ENCODE results near the gene CHTOP.
"Not testable (repeated sequence)": the region's sequence is repeated elsewhere in the genome, so short reads cannot be mapped to it uniquely, and the experiment has no call there.

The CHTOP gene, protein sequence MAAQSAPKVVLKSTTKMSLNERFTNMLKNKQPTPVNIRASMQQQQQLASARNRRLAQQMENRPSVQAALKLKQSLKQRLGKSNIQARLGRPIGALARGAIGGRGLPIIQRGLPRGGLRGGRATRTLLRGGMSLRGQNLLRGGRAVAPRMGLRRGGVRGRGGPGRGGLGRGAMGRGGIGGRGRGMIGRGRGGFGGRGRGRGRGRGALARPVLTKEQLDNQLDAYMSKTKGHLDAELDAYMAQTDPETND

DNA sequence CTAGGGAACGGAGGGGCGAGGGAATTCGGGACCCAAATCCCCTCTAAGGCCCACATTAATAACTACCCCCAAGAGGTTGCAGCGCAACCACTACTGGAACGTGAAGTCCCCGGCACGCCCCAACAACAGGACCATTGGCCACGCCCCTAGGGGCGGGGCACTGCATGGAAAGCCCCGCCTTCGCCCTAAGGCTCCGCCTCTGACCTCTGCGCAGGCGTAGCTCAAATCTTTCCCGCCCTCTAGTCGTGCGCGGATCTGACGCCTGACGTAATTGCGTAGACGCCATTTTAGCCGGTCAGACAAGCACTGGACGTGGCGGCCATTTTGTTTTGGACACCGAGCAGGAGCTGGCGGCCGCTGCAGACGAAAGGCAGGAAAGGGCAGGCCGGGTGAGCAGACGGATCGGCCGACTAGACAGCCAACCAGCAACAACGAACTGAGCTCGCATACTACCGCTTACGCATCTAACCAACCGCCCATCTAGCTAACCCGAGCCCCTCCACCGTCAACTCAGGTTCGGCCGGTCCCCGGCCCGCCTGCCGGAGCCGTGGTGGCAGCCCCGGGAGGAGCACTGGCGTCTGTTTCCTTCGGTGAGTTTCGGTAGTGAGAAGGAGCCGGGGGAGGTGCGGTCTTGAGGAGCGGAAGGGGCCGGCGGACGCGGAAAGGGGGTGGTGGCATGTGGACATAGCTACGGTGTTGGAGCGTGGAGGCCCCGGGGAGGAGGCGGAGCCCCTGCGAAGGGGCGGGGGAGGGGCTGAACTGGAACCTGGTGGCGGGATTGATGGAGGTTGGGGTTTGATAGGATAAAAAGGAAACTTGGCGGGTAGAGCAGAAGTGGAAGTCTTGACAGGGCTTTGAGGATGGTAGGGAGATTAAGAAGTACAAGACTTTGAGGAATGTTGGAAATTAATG, at the start of gene CHTOP:
Gene CHTOP (plus strand): TSS at position 313 of the 912 bp plus-strand sequence. CDS start 2,523 bp downstream, outside the sequence.
- DNase-seq (ENCODE audit: low read depth in 4 of 4, low spot score in 1 of 4) = peak; percentile 92 to 95 (median 94)

DNA sequence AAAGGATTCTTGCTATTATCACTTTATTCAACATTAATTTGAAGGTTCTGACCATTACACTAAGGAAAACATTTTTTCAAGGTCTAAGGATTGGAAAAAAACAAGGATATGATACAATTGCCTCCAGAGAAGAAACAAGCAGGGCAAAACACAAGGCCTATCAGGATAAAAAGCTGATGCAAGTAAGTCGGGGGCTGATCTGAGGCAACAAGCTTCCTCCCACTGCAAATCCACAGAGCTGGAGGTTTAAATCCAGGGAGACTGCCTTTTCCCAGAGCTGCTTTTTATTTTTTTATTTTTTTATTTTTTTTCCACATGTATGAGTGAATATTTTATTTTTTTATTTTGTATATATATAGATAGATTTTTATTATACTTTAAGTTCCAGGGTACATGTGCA, 48.9 kb upstream of the CHTOP start:
- DNase-seq (ENCODE audit: low read depth in 4 of 4, low spot score in 1 of 4) = no peak

DNA sequence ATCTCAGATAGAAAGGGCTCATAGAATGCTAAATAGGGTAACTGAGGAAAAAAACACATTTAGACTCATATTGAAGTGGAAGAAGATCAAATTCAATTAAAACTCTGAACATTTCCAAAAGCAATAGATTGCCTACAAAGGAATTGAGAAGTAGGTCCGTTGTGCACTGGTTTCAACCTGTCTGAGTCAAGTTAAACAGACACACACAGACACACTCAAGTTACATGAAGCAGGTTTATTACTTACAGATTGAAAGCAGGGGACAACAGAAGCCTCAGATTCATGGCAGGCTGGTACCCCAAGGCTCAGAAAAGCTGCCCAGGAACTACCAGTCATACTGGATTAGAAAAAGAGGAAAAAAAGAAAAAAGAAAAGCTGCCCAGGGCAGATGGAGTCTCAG, 47.5 kb upstream of the CHTOP start:
- no peak for DNase-seq (ENCODE audit: low read depth in 4 of 4, low spot score in 1 of 4)

DNA sequence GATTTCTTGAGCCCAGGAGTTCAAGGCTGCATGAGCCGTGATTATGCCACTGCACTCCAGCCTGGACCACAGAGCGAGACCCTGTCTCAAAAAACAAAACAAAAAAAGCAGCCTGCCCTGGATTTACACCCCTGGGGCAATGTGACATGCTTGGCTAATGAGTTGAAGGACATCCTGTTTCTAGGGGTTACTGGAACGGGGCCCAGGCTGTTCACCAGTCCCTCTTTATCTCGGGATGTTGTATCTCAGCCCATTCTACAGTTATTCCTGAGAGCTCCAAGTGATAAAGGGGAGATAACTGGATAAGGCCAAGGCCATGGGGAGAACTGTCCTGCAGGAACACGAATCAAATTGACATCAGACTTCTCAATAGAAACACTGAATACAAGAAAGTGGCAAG, 46.6 kb upstream of the CHTOP start:
- DNase-seq (ENCODE audit: low read depth in 4 of 4, low spot score in 1 of 4) = no peak

DNA sequence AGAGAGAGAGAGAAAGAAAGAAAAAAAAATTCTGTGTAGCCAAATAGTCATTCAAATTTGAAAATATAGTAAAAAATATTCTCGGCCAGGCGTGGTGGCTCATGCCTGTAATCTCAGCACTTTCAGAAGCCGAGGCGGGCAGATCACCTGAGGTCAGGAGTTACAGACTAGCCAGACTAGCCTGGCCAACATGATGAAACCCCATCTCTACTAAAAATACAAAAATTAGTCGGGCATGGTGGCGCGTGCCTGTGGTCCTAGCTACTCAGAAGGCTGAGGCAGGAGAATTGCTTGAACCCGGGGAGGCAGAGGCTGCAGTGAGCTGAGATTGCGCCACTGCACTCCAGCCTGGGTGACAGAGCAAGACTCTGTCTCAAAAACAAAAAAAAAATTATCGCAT, 45.8 kb upstream of the CHTOP start:
- DNase-seq (ENCODE audit: low read depth in 4 of 4, low spot score in 1 of 4) = not testable (repeated sequence)

DNA sequence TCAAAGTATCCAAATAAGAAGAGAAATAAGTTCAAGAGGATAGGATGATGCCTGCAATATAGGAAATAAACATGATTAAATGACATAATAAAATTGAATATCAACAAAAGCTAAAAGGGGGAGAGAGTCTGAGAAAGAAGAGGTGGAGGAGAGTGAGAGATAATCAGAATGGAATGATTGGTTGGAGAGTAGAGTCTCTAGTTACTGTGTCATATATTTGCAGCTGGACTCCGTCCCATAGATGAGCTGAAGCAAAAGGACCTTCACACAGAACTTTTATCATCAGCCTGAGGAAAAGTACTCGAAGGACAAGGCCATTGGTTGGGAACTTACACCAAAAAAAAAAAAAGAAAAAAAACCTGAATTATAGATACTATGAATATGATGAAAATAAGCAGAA, 45.4 kb upstream of the CHTOP start:
- no peak for DNase-seq (ENCODE audit: low read depth in 4 of 4, low spot score in 1 of 4)

DNA sequence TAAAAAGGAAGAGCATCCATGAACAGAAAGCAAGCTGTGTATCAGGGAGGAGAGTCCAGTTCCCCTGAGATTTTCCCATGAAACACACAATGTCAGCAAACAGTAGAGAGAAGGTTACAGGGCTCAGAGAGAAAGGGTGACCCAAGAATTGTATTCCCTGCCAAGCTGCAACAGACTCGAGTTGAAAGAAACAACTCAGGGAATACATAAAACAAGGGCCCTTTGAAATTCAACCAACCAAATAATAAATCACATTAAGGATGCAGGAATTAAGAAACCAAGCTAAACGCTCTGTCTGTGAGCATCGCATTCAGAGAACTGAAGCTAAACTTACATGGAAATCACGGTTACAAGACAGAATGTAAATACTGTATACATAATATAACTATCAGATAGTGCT, 41.1 kb upstream of the CHTOP start:
- no peak for DNase-seq (ENCODE audit: low read depth in 4 of 4, low spot score in 1 of 4)

DNA sequence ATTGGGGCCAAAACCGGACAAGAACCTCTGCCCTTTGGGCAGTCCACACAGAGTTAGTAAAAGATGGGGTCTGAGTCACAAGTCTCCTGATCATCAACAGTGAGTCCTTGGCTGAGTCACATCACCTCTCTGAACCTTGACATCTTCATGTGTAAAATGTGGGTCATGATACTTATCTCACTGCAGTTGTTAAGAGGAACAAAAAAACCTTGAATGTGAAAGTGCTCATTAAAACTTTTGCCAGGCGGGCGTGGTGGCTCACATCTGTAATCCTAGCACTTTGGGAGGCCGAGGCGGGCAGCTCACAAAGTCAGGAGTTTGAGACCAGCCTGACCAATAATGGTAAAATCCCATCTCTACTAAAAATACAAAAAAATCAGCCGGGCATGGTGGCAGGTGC, 36.7 kb upstream of the CHTOP start:
- no peak for DNase-seq (ENCODE audit: low read depth in 4 of 4, low spot score in 1 of 4)

DNA sequence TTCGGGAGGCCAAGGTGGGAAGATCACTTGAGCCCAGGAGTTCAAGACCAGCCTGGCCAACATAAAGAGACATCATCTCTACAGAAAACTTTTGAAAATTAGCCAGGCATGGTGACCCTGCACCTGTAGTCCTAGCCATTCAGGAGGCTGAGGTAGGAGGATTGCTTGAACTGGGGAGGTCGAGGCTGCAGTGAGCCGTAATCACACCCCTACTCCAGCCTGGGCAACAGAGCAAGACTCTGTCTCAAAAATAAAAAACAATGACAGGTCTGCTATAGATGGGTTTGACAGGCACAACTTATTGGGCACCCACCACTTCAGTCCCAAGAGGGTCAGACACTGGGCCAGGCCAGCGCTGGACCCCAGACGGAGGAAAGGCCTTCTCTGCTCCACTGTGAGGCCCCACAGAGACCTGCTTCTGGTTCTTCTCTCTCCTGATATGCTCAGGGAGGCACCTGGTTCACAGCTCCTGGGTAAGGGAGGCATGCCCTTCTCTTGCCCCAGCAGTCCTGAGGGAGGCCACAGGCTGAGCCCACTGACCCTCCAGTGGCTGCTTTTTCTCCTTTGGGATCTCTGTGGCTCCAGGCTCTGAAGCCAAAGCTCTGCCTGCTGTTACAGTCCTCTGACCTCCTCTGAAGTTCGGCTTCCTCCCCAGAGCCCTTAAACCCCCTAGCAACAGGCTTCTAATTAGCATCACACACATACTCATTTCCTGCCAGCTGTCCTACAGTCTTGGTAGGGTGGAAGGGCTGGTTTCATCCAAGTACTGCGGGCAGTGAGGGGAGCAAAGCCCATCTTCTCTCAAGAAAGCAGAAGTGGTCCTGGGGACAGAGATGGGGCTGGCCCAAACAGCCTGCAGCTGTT, 35.3 kb upstream of the CHTOP start:
- DNase-seq (ENCODE audit: low read depth in 4 of 4, low spot score in 1 of 4) = no peak

DNA sequence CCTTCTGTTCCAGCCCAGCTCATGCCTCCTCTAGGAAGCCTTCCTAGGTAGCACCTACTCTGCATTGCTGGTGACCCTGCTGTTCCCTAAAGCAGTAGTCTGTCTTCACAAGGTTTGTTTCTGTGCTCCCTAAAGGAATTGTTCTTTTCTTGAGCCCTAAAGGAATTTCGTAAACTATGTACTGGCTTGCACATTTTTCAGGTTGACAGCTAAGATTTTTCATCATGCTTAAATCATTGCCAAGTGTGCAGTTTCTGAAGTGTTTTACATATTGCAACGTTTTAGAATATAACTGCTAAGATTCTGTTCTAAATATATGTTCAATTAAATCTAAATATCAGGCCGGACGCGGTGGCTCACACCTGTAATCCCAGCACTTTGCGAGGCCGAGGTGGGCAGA, 34.0 kb upstream of the CHTOP start:
- DNase-seq (ENCODE audit: low read depth in 4 of 4, low spot score in 1 of 4) = no peak

DNA sequence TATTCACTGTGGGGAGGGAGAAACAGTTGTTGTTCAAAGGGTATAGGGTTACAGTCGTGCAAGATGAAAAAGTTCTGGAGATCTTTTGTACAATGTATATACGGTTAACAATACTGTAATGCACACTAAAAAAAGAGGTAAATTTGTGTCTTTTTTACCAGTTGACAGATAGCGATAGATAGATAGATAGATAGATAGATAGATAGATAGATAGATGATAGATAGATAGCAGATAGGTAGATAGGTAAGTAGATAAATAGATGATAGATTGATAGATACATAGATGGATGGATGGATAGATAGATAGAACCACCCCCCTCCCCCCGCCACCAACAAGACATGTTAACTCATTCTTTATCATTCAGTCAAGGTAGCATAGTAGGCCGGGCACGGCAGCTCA, 31.1 kb upstream of the CHTOP start:
- DNase-seq (ENCODE audit: low read depth in 4 of 4, low spot score in 1 of 4) = no peak

DNA sequence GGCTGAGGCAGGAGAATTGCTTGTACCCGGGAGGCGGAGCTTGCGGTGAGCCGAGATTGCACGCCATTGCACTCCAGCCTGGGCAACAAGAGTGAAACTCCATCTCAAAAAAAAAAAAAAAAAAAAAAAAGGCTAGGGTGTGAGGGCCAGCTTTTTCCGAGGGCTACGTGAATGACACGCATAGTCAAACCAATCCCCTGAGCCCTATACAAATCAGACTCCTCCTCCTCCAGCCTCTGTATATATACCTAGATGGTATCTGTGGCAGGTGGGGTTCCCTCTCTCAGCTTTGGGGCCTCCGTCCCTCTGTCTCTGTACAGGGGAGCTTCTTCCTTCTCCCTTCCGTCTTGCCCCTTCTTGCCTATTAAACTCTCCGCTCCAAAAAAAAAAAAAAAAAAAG, 27.7 kb upstream of the CHTOP start:
- DNase-seq (ENCODE audit: low read depth in 4 of 4, low spot score in 1 of 4) = no peak

DNA sequence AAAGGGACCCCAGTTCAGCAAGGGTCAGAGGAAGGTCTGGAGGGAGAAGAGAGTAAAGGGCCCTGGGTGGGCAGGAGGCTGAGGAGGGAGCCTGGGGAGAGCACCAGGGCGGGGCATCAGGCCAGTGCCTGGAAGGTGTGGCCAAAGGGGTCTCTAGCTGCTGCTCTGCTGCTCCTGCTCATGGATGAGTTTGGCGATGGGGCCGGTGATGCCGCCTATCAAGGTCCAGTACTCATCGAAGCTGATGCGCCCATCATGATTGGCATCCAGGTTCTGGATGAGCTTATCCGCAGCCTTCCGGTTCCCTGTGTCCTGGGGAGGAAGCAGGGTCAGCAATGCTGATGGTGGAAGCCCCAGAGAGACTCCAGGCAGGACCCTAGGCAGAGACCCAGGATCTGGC, 26.5 kb upstream of the CHTOP start:
- no peak for DNase-seq (ENCODE audit: low read depth in 4 of 4, low spot score in 1 of 4)

DNA sequence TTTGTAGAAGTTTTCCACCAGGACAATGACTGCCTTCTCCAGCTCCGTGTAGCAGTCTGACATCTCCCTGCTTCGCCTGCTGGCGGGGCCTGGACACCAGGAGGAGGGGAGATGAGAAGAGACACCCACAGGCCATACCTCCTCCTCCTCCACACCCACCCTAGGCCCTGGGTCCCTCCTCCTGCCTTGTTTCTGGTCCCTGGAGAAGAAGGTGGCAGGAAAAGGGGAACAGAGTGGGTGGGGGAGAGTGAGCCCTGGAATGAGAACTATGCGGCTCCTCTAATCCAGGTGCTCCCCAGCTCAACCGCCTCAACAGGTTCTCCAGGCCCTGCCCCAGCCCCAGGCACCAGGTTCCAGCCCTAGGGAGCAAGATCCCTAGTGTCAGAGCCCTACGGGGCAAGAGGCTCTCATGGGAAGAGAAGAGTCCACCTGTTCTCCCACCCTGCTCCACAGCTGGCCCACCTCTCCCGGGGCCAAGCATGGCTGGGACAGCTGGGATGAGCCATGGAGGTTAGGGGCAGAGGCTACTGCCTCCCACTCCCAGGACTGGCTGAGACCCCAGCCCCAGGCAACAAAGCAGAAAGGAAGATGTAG, 25.7 kb upstream of the CHTOP start:
- no peak for DNase-seq (ENCODE audit: low read depth in 4 of 4, low spot score in 1 of 4)

DNA sequence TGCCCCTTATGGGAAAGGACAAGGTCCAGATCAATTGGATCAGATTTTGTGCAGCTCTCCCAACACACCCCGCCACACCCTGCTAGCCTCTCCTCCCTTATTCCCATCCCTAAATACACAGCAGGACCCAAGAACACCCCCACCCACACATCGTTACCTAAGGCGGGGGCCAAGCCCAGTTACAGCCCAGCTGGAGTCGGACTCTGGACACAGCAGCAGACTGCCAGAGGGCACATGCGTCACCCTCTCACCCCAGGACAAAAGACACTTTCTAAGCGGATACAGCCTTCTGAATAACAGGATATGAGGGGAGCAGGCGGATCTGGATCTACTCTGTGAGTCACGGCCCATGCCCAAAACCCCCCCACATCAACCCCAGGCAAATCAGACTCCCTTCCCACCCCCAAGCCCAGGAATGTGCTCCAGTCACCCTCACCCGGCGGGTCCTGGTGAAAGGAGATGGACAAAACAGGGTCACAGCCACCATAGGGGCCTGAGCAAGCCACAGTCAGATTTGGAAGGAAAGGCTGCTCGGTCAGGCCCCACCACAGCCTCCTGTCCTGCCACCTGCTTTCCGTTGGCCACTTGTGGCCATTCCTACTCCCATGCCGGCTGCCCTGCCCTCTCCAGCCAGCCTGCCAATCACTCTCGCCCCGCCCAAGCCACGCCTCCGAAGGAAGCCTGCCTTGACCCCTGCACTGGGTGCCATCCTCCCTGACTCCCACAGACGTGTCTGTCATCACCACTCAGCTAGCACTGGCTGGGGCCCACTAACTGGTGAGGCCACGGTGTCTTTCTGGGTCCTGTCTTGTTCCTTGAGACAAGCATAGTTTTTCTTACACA, 24.9 kb upstream of the CHTOP start:
- no peak for DNase-seq (ENCODE audit: low read depth in 4 of 4, low spot score in 1 of 4)

DNA sequence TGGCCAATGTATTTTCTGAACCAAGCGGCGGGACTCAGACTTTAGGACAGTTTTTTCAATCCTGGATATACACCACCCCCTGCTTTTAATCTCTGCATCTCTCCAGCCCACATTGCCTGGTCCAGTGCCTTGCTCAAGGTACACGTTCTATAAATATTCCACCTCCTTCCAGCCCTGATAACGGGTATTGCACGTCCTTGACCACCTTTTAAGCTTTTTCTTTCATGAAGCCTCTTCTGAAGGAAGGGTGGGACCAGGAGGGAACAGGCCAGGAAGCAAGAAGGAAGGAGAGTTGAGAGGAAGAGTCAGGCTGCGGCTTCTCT, 24.3 kb upstream of the CHTOP start:
- DNase-seq (ENCODE audit: low read depth in 4 of 4, low spot score in 1 of 4) = no peak

DNA sequence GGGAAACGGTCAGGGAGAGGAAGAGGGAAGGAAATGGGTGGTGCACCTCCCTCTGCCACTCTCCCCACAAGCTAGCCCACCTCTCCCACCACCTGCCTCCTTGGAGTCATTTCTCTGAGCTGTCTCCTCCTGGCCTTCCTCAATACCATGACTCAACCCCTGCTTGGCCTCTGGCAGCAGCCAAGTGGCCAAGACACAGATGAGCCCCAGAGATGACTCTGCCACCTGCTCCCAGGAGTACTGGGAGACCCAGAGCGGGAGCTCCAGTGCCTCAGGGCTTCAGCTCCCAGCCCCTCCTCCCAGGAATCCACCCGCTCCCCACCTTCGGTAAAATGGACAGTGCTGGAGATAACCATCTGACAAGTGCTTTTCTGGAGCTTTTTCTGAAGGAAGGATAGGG, 23.5 kb upstream of the CHTOP start:
- no peak for DNase-seq (ENCODE audit: low read depth in 4 of 4, low spot score in 1 of 4)

DNA sequence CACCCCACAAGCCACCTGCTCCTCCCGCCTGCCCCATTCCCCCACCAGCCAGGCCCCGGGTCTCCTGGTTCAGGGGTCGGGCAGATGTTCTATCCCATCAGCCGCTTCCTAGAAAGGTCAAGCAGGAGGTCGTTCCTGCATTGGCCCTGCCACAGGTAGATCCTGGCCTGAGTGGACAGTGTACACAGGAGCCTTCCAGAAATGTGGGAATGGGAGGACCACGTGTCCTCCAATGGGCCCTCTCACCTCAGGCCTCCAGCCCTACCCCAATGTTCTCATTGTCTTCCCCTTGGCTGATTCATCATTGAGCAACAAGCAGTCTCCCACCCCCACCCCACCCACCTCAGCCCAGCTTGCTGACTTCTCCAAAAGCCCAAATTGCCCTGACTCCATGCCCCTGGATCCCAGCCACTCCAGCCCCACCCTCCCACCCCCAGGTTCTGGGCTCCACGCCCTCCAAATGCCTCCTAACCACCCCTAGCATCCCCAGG, 23.0 kb upstream of the CHTOP start:
- no peak for DNase-seq (ENCODE audit: low read depth in 4 of 4, low spot score in 1 of 4)

DNA sequence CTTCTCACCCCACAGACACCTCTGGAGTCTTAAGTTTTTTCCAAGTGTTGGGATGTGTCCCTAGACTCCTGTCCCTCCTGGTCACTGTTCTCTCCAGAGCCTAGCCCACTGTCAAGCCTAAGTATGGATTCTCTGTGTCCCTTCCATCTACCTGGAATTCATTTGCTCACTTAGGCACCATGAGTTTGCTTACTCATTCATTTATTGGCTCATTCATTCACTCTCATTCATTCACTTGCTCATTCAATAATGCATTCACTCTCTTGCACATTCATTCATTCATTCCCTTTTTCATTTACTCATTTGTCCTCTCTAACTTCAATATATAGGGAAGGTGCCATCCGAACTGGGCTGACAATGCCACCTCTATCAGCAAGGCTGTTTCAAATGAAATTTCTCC, 22.5 kb upstream of the CHTOP start:
- no peak for DNase-seq (ENCODE audit: low read depth in 4 of 4, low spot score in 1 of 4)

DNA sequence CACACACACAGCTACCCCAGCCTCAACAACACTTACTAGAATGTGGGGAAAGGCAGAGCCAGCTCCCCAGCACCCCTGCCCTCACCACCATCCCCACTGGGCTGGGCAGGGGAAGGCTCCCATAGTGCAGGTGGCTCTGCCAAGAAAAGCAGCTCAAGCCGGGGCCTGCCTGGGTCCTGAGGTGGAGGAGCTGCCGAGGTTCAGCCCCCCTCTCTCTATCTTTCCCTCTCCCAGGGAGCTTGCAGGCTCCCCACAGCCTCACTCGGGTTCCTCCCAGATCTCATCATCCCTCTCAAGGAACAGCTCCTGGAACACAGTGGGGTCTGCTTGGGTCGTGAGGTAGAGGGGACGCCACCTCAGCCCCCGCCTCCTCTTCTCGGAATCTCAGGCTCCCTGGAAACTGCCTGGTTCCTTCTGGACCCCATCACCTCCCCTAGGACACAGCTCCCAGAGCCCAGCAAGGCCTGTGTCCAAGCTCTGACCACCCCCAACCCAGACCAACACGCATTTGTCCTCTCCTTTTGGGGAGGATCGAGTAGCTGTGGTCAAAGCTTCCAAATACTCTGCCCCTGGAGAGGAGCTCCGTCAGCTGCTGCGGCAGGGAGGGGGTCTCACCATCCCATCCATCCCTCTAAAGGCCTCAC, 21.6 kb upstream of the CHTOP start:
- DNase-seq (ENCODE audit: low read depth in 4 of 4, low spot score in 1 of 4) = no peak
